HCT116 (cell line): ENCODE measurements around the gene TK1. TPM values are rescaled to one million over a fixed set of nuclear protein-coding genes. Genes with fewer than 3 reads are reported as not detected.

Experiments used
- ATAC-seq: fragments of 200-7000 bp; cut with Tn5 transposase; 2 replicates; pipeline ENCODE4 v1.9.1; 2020; ENCODE audit warnings: mild to moderate bottlenecking, moderate library complexity
- BruUV-seq: library from RNA; stranded (reverse); fragments of 400-500 nt; replicated peaks from 2 replicates; lab custom pipeline; 2021; lab: Mats Ljungman, UMichigan
- CTCF ChIA-PET: fragments of 300-600 bp; sonication (Branson Sonifier 250); formaldehyde crosslinking; loops from one replicate; lab custom pipeline; 2021; ENCODE audit warnings: antibody characterized with exemption; lab: Charles Lee
- POLR2A ChIA-PET: fragments of 300-600, 350-600 bp; sonication (Branson Sonifier 250); formaldehyde crosslinking; loops from one replicate; lab custom pipeline; 2021; ENCODE audit warnings: antibody characterized with exemption; lab: Charles Lee
- RAD21 ChIA-PET, 2 experiments: fragments of 300-600 bp; sonication (Branson Sonifier 250); formaldehyde crosslinking; loops; one replicate each; lab custom pipeline; 2023; ENCODE audit warnings: low total read pairs in 2 of 2; ENCODE audit not compliant: uncharacterized antibody in 2 of 2, unreplicated experiment in 2 of 2, low non-redundant PET in 1 of 2; lab: Charles Lee
- DNase-seq: peaks from one replicate; pipeline ENCODE4 v3.0.0-alpha.2; 2010; ENCODE audit warnings: low read depth, low spot score
- H2AFZ ChIP-seq: fragments of 200-600 bp; shearing (Covaris generic), sonication (generic); 2 replicates; pipeline ENCODE4 v1.6.1; 2017; ENCODE audit warnings: low read depth, mixed run types, mixed read lengths, antibody characterized with exemption, low read length; ENCODE audit not compliant: poor library complexity, severe bottlenecking
- H3K27ac ChIP-seq: 2 replicates; pipeline ENCODE4 v1.5.1; 2012; ENCODE audit warnings: low read depth, low read length
- H3K27me3 ChIP-seq: fragments of 200-600 bp; sonication (generic); 2 replicates; pipeline ENCODE4 v1.6.1; 2016; ENCODE audit warnings: mixed run types, low read length, mixed read lengths; ENCODE audit not compliant: insufficient read depth
- H3K36me3 ChIP-seq, 2 experiments: fragments of 200-500 bp in 1 of 2; fragments of 200-600 bp in 1 of 2; sonication (Bioruptor generic) in 1 of 2; sonication (generic) in 1 of 2; 2 replicates each; pipeline versions ENCODE4 v1.5.1 to v1.6.1; 2014 to 2016; ENCODE audit warnings: low read length in 2 of 2, inconsistent platforms in 1 of 2, mixed read lengths in 1 of 2, mixed run types in 1 of 2; ENCODE audit not compliant: insufficient read depth in 2 of 2, control insufficient read depth in 1 of 2
- H3K4me1 ChIP-seq, 2 experiments: fragments of 200-600 bp in 1 of 2; sonication (generic) in 1 of 2; 2 replicates each; pipeline versions ENCODE4 v1.5.1 to v1.6.1; 2012 to 2017; ENCODE audit warnings: low read length in 2 of 2, inconsistent platforms in 1 of 2, mild to moderate bottlenecking in 1 of 2, mixed read lengths in 1 of 2, mixed run types in 1 of 2, moderate library complexity in 1 of 2; ENCODE audit not compliant: insufficient read depth in 2 of 2, control insufficient read depth in 1 of 2
- H3K4me2 ChIP-seq: fragments of 200-600 bp; sonication (generic); 2 replicates; pipeline ENCODE4 v1.6.1; 2017; ENCODE audit warnings: mixed run types, low read length, mixed read lengths
- H3K4me3 ChIP-seq, 2 experiments: fragments of 200-600 bp in 1 of 2; sonication (generic) in 1 of 2; replicated peaks in 1 of 2; 2 replicates each; pipeline ENCODE4 v1.5.1; 2011 to 2016; ENCODE audit warnings: low read length in 2 of 2, control low read depth in 1 of 2, low read depth in 1 of 2, mild to moderate bottlenecking in 1 of 2, mixed read lengths in 1 of 2, mixed run types in 1 of 2
- H3K79me2 ChIP-seq: fragments of 200-600 bp; sonication (generic); 2 replicates; pipeline ENCODE4 v1.6.1; 2017; ENCODE audit warnings: mild to moderate bottlenecking, mixed run types, low read length, moderate library complexity, mixed read lengths; ENCODE audit not compliant: insufficient read depth
- H3K9ac ChIP-seq: fragments of 200-600 bp; sonication (generic); 2 replicates; pipeline ENCODE4 v1.6.1; 2016; ENCODE audit warnings: low read length, mixed read lengths
- H3K9me2 ChIP-seq: fragments of 200-600 bp; sonication (generic), shearing (Covaris generic); 2 replicates; pipeline ENCODE4 v1.6.1; 2017; ENCODE audit warnings: mixed run types, mild to moderate bottlenecking, moderate library complexity; ENCODE audit not compliant: insufficient read depth
- H3K9me3 ChIP-seq, 2 experiments: fragments of 200-500 bp in 1 of 2; fragments of 200-600 bp in 1 of 2; sonication (Bioruptor generic) in 1 of 2; sonication (generic) in 1 of 2; 2 replicates each; pipeline ENCODE4 v1.6.1; 2014 to 2017; ENCODE audit warnings: low read length in 2 of 2, mixed read lengths in 2 of 2, inconsistent platforms in 1 of 2, low read depth in 1 of 2, mild to moderate bottlenecking in 1 of 2, mixed run types in 1 of 2, moderate library complexity in 1 of 2; ENCODE audit not compliant: control insufficient read depth in 1 of 2, insufficient read depth in 1 of 2
- H4K20me1 ChIP-seq: fragments of 200-600 bp; sonication (generic), shearing (Covaris generic); 2 replicates; pipeline ENCODE4 v1.6.1; 2017; ENCODE audit warnings: mixed run types, mild to moderate bottlenecking, moderate library complexity; ENCODE audit not compliant: insufficient read depth
- ATF3 ChIP-seq: IDR thresholded peaks from 2 replicates; pipeline ENCODE4 v1.6.1; 2012
- CEBPB ChIP-seq: IDR thresholded peaks from 2 replicates; pipeline ENCODE4 v1.6.1; 2012; ENCODE audit warnings: low read depth
- CTCF ChIP-seq, 3 experiments: fragments of 200-600 bp in 1 of 3; sonication (generic) in 1 of 3; IDR thresholded peaks in 2 of 3; conservative IDR thresholded peaks in 1 of 3; 2 replicates each; pipeline ENCODE4 v1.5.1; 2012 to 2017; ENCODE audit warnings: low read depth in 2 of 3, low read length in 2 of 3, antibody characterized with exemption in 1 of 3, borderline replicate concordance in 1 of 3, control low read depth in 1 of 3, mild to moderate bottlenecking in 1 of 3, mixed read lengths in 1 of 3, mixed run types in 1 of 3, moderate library complexity in 1 of 3; ENCODE audit not compliant: insufficient read depth in 1 of 3
- FOSL1 ChIP-seq: IDR thresholded peaks from 2 replicates; pipeline ENCODE4 v1.6.1; 2012; ENCODE audit warnings: low read depth
- JUND ChIP-seq: IDR thresholded peaks from 2 replicates; pipeline ENCODE4 v1.6.1; 2012
- MAX ChIP-seq: IDR thresholded peaks from 2 replicates; pipeline ENCODE4 v1.6.1; 2012
- POLR2A ChIP-seq: IDR thresholded peaks from 2 replicates; pipeline ENCODE4 v1.7.0; 2011; ENCODE audit warnings: borderline replicate concordance; ENCODE audit not compliant: insufficient read depth, insufficient read length; ENCODE audit errors: extremely low read depth
- POLR2AphosphoS5 ChIP-seq: IDR thresholded peaks from 2 replicates; pipeline ENCODE4 v1.6.1; 2011; ENCODE audit warnings: mild to moderate bottlenecking, low read depth, low read length, moderate library complexity
- RAD21 ChIP-seq: IDR thresholded peaks from 2 replicates; pipeline ENCODE4 v1.6.1; 2012; ENCODE audit warnings: low read depth, mild to moderate bottlenecking
- TCF7L2 ChIP-seq: IDR thresholded peaks from 2 replicates; pipeline ENCODE4 v1.7.0; 2011; ENCODE audit warnings: borderline replicate concordance, inconsistent platforms; ENCODE audit not compliant: insufficient read depth, insufficient read length; ENCODE audit errors: extremely low read depth
- YY1 ChIP-seq: IDR thresholded peaks from 2 replicates; pipeline ENCODE4 v1.6.1; 2011; ENCODE audit warnings: low read length, low read depth, moderate library complexity, mild to moderate bottlenecking; ENCODE audit not compliant: insufficient replicate concordance; ENCODE audit errors: extremely low read depth
- ZBTB33 ChIP-seq: IDR thresholded peaks from 2 replicates; pipeline ENCODE4 v1.6.1; 2011; ENCODE audit warnings: mild to moderate bottlenecking, low read length, moderate library complexity; ENCODE audit not compliant: insufficient replicate concordance; ENCODE audit errors: extremely low read depth
- intact Hi-C: fragments of 100-400 bp; cut with micrococcal nuclease; formaldehyde crosslinking; loops from 2 replicates; pipeline ENCODE4 v1.10.0; 2022
- total RNA-seq: library from RNA; stranded (reverse); gene quantifications from one replicate; pipeline ENCODE4 v1.2.1, GENCODE V29; 2021; ENCODE audit not compliant: unreplicated experiment

Gene TK1
- total RNA-seq, 1 experiment from 2014 or later: 315 TPM

GRCh38 chr17:78159575-78160158 lies 27.2 kb downstream of the TK1 start:
- POLR2A ChIA-PET: no interaction called here
- DNase-seq (no peak), ATAC-seq (no peak)
- Histone ChIP-seq H3K79me2 (no peaks in the 10 kb centered on the region), H3K27ac (no peak overlapping the region), H3K27me3 (no peaks in the 10 kb centered on the region), H3K9ac (no peak overlapping the region), H3K9me3 (no peaks in the 10 kb centered on the region), H3K4me2 (no peak overlapping the region), H3K36me3 (no peaks in the 10 kb centered on the region), H3K4me3 (no peak overlapping the region), H3K4me1 (peaks cover 7 to 11% of the 10 kb centered on the region in 2 experiments; a peak in 3 of 4 replicates), H4K20me1 (no peaks in the 10 kb centered on the region), H3K9me2 (no peaks in the 10 kb centered on the region), H2AFZ (no peak overlapping the region)
- BruUV-seq: no TSS peak
- TF ChIP-seq FOSL1 (no peak), POLR2AphosphoS5 (no peak), ZBTB33 (no peak), ATF3 (no peak), YY1 (no peak), TCF7L2 (no peak), CTCF (IDR thresholded peaks at IDR 0.05 in 2 of 3, conservative IDR thresholded peaks at IDR 0.05 in 1 of 3; ENCODE audit: borderline replicate concordance in 1 of 3, insufficient read depth in 1 of 3, low read depth in 2 of 3, low read length in 2 of 3) (no peak), MAX (no peak), CEBPB (no peak), POLR2A (no peak), RAD21 (no peak), JUND (no peak)
- RAD21 ChIA-PET: no interaction called here
- CTCF ChIA-PET: no interaction called here
- intact Hi-C loops: no loop called here
